HG02610 (cell line): Measurements from ENCODE around the gene NR2C1.

Source experiments
- ATAC-seq: cut with Tn5 transposase; IDR thresholded peaks from one replicate; pipeline ENCODE4 v1.9.1; 2021; ENCODE audit warnings: mild to moderate bottlenecking, moderate library complexity; ENCODE audit not compliant: unreplicated experiment

The NR2C1 gene

DNA sequence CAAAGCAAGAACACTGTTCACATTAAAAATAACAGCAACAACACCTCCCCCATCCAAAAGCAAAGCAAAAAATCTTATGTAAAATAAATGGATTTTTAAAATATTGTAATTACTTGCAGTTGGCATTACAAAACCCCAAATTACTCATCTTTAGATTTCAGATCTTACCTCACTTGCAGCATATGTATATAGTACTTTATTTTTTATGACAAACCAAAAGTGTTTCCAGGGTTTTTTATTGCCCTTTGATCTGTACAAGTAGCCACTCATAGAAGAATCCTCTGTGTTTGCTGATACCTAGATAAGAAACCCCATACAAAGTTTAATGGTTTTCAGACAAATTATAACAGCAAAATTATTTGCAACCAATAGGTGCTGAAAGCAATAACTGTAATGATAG is 12.2 kb upstream of the NR2C1 start:
- ATAC-seq = peak; percentile 47

DNA sequence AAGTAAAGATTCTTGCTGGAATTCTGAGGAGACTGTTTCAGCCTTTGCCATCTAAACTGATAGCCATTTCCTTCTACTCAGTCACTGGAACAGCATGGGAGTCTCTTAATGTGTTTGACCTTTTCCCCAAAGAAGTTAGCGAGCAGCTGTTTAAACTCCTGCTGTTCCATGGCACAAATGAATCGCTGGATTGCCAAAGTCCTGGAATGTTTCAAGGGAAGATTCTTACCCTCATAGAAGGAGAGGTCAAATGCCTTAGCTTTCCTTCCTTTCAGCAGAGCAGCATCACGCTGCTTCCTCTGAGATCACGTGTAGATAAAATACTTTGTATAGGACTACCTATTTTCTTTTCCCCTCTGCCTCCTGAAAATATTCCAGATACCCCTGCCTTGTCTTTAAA is 10.5 kb upstream of the NR2C1 start:
- ATAC-seq = no peak

DNA sequence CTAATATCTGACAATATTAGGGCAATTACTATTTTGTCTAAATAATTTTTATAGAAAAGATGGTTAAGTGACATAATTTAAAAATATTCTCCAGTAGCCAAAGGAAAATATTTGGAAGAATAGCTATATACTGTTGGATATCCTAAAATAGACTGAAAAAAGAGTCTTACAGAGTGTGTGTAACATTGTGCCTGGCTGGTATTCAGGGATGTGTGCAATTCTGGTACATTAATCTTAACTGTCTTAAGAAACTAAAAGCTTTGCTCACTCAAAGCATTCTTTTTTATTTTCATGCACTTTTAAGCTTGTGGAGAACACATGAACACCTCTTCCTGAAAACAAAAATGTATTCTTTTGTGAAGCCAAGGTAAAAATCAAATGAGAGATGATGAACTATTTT is 10.1 kb upstream of the NR2C1 start:
- ATAC-seq = no peak

DNA sequence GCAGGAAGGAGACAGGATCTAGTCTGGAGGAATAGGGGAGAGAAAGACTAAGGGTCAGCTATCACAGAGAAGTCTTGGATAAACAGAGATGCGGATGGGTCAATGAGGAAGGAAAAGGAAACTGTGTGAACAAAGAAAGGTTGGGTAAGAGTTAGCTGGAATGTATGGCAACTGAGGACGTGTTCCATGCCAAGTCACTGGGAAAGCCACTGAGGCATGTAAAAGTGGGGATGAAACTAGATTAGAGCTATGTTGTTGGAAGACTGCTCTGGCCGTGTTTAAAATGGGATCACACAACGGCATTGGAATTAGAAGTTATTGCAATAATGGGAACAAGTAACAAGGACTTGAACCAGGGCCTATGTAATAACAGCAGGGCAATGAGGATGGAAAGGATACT is 3.9 kb upstream of the NR2C1 start:
- no peak for ATAC-seq

DNA sequence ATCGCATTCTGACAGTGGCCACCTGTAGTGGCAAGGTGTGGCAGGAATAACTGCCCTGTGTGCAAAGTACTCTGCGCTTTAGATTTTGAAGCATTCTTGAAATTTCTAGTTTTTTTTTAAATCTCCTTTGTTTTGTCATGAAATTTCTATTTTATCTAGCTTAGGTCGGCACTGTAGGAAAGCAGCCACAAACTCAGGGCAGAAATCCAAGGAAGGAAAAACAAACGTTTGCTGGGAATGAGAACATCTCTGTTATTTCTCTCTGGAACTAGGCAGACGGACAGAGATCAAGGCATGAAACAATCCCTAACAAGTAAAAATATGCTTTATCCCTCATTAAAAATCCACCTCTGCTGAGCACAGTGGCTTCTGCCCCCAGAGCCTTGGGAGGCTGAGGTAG is 1.3 kb upstream of the NR2C1 start:
- no peak for ATAC-seq

DNA sequence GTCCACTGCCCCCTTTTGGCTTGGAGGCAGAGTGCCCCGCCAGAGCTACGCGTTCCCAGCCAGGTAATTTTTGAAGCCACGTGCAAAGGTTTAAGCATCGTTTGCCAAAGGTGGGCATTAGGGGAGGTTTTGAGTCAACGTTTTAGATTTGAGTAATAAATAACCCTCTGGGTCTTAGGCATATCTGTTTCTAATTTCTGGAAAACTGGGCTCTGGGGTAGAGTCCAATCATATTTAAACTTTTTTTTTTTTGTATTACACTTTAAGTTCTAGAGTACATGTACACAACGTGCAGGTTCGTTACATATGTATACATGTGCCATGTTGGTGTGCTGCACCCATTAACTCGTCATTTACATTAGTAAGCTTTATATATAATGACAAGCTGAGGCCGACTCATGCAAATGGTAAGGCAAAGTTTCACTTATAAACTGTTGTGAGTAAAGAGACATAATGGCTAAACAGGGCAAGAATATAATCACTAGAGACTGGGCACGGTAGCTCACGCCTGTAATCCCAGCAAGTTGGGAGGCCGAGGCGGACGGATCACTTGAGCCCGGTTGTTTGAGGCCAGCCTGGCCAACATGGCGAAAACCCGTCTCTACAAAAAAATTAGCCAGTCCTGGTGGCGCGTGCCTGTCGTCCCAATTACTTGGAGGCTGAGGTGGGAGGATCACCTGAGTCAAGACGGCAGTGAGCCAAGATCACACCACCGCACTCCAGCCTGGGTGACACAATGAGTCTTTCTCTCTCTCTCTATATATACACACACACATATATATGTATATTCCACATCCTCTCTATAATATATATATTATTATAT is 491 bp upstream of the NR2C1 start:
- no peak for ATAC-seq

DNA sequence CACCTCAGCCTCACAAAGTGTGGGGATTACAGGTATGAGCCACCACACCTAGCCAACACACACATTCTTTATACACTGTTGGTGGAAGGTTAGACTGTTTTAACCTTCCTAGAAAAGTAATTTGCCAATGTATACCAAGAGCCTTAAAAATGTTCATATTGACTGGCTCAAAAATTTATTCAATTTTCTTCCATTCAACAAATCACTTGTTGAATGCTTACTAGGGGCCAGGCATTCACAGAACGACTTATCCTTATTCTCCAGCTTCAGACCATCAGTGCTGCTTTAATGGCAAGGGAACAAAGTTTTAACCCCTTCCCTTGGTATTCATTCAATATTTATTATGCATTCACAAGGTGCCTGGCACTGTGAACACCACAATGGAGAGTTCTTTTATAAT is 3.0 kb downstream of the NR2C1 start:
- ATAC-seq = no peak

DNA sequence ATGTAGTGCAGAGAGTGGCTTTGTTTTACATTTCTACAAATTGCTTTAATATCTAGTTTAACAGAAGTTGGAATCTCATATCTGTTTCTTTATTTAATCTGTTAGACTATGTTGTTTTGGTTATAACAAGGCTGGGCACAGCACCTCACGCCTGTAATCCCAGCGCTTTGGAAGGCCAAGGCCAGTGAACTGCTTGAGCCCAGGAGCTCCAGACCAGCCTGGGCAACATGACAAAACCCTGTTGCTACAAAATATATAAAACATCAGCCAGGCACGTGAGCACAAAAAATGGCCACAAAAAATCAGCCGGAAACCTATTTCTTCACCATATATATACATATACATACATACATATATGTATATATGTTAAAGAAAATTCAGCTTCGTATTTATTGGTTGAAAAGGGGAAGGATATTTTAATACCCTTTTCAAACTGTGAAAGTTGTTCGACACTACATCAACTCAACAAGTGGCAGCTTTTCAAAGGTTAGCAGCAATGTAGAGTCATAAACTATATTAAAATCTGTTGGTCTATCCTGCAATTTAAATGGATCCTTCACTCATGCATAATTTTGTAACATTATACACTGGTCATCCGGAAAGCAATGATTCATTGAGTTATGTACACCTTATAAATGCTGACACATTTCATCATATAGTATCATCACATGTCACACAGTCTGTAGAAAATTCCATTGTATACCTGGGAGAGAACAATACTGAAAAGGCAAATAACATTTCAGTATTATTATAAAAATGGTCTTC is 7.1 kb downstream of the NR2C1 start:
- no peak for ATAC-seq

DNA sequence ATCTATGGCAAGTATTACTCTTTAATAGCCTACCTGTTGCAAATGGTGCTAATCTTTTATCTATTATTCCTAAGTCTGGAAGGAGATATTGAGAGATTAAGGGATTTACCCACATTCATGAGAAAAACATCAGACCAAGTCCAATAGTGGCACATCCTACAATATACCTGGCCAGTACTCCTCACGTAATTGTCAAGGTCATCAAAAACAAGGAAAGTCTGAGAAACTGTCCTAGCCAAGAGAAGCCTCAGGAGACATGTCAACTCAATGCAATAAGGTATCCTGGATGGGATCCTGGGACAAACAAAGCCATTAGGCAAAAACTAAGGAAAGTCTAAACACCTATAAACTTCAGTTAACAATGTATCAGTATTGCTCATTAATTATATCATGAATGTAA is 12.5 kb downstream of the NR2C1 start:
- no peak for ATAC-seq

DNA sequence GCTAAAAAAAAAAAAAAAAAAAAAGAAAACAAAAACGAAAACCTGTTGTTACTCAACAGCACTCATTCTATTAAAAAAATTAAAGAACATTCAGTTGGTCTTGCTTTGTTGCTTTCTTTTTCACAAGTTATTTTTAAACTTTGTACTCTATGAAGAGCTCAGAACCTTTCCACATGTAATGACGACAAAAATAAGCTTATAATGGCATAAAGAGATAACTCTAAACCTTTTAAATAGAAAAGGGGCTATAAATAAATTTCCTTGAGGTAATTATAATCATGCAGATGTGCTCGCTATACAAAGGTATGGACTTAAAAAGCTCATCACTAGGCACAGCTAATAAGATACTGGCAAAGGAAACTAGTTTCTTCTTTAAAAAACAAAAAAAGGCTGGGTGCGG is 13.4 kb downstream of the NR2C1 start:
- no peak for ATAC-seq

DNA sequence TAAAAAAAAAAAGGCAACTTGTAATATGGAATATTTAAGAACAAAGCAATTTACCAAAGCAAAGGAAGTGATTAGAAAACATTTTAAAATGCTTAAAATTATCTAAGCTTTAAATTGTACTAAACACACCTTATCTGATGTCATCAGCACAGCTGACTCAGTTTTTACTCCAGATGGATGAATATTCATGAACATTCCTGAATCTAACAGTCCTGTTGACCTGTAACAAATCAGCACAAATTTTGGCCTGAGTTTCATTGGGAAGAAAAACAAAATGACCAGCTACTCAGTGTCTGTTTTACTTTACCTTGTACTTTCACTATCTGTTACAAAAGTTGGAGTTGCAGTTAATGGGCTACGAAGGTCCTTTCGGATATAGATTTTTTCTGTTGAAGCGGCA is 16.0 kb downstream of the NR2C1 start:
- no peak for ATAC-seq

DNA sequence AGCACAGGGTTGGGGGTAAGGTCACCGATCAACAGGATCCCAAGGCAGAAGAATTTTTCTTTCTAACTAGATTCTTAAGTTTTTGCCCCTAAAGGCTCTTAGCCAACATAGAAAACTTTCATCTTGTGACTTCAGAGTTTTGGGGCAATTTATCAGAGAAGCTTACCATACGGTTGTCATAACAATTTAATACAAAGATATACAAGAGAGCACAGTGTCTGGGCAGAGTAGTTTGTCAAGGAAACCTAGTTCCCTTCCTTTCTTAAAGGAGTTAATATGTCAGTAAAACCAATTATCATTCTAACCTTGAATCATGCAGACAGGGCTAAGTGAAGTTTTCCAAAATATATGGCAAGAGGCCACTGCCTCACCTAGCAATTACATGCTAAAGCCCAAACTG is 18.4 kb downstream of the NR2C1 start:
- no peak for ATAC-seq

DNA sequence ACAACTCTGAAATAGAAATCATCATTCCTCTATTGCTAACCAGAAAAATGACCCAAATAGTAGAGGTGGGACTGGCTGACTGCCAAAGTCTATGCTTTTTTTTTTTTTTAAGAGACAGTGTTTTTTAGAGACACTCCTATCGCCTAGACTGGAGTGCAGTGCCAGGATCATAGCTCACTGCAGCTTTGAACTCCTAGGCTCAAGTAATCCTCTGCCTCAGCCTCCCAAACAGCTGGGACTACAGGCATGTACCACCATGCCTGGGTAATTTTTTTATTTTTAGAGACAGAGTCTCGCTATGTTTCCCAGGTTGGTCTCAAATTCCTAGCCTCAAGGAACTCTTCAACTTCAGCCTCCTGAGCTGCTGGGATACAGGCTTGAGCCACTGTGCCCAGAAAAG is 19.2 kb downstream of the NR2C1 start:
- no peak for ATAC-seq

DNA sequence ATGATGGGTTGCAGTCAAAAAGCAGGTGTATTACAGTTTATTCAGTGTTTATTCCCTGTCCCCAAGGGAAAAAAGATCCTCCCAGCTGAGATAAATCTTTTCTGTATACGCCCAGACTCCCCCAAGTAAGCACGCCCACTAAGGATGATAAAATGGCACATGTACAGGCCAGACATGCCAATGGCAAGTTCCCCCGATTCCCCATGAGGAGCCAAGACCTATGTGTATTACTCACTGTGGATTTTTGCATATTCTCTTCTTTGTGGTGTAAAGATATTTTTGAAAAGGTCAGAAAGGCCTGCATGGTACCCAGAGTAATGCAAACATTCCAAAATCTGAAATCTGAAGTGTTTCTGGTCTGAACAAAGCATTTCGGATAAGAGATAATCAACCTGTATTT is 22.2 kb downstream of the NR2C1 start:
- no peak for ATAC-seq

DNA sequence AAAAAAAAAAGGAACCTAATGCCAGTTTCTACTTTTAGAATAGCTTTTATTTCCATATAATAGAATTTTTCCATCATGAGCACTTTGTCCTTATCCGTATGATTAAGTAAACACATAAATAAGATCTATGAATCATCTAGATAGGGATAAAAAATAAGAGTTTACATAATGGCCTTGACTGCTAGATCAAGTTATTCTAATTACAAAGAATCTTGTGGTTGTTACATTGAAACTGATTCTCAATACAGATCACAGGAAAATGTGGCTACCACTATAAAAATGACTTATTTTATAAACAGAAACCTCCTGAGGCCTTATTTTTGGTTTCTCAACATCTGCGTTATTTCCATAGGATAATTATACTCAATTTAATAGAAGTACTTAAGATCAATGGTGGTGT is 35.5 kb downstream of the NR2C1 start:
- no peak for ATAC-seq

DNA sequence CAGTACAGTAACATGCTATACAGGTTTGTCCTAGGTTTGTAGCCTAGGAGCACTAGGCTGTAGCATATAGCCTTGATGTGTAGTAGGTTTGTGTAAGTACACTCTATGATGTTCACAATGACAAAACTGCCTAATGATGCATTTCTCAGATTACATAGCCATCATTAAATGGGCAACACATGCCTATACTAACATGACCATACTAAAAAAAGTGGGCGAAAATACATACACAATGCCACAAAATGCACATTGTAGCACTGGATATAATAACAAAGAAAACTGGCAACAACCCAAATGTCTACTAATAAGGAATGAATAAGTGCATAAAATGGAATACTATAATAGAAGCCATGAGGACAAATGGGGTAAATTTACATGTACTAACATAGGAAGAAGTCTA is 38.7 kb downstream of the NR2C1 start:
- ATAC-seq = no peak

DNA sequence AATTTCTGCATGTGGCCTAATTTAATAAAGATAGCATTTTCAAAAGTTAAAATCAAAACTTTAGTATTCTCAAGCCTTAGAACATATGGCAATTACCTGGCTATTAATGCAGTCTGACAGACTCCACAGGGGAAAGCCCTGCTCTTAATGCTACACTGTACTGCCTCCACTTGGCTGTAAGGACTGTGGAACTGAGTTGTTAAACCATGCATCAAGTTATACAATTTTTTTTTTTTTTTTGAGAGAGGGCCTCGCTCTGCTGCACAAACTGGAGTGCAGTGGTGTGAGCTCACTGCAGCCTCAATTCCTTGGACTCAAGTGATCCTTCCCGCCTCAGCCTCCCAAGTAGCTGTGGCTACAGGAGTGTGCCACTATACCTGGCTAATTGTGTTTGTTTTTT is 50.9 kb downstream of the NR2C1 start:
- no peak for ATAC-seq

DNA sequence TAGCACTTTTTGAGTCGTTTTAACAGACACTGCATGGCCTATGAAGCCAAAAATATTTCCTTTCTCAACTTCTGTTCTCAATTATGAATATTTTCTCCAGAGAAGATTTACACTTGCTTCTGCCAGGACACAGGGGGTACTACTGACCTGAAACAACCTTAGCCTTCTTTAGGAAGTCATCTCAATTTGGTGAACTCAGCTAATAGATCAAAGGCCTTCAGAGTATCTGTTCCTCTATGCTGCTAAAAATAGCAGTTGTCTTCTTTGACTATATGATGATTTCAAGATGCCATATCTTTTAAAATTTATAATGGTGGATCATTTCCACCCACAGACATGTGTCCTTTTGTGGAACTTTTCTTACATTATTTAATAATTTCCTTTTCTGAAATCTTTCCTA is 55.9 kb downstream of the NR2C1 start:
- no peak for ATAC-seq

DNA sequence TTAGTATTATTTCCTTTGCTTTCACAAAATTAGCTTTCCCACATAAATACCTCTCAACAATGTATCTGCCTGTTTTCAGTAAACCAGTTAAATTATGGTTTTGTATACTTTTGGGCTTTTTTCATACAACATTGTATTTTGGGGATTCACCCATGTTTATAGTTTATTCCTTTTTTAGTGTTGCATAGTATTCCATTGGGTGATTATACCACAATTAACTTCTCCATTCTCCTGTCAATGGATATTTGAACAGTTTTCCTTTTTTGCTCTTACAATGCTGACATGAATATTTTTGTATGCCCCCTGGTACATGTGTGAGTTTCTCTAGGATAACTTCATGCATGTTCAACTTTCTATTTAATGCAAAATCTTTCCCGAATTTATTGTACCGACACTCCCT is 57.3 kb downstream of the NR2C1 start:
- ATAC-seq = no peak

DNA sequence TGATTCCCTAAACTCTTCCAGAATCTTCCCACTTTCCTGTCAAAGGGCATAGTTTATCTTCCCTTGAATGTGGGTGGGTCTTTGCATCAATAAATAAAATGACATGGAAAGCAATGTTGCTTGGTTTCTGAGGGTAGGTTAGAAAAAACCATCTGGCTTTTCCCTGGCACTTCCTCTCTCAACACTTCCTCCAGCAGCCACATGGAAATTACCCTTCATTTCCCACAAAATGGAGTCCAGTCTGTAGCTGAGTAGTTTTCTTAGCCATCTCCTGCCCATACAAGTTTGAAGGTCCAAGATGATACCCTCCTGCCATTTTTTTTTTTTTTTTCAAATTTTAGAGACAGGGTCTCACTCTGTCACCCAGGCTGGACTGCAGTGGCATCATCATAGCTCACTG is 58.9 kb downstream of the NR2C1 start:
- ATAC-seq = no peak

DNA sequence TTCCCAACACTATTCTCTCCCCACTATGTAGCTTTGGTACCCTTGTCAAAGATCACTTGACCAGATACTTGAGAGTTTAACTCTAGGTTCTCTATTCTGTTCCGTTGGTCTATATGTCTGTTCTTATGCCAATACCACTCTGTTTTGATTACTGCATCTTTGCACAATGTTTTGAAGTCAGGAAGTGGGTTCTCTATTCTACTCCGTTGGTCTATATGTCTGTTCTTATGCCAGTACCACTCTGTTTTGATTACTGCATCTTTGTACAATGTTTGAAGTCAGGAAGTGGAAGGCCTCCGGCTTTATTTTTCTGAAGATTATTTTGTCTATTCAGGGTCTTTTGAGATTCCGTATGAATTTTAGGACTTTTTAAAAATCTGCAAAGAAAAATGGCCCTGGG is 67.2 kb downstream of the NR2C1 start:
- ATAC-seq = no peak

DNA sequence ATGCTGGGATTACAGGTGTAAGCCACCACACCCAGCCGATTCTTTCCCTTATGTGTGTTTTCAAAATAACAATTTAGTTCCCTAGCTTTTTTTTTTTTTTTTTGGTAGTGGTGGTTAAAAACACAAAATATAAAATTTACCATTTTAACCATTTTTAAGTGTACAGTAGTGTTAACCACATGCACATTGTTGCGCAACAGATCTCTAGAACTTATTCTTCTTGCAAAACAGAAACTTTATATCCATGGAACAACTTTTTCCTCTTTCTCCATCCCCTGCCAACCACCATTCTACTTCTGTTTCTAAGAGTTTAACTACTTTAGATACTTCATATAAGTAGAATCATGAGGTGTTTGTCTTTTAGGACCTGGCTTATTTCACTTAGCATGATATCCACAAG is 68.8 kb downstream of the NR2C1 start:
- no peak for ATAC-seq

DNA sequence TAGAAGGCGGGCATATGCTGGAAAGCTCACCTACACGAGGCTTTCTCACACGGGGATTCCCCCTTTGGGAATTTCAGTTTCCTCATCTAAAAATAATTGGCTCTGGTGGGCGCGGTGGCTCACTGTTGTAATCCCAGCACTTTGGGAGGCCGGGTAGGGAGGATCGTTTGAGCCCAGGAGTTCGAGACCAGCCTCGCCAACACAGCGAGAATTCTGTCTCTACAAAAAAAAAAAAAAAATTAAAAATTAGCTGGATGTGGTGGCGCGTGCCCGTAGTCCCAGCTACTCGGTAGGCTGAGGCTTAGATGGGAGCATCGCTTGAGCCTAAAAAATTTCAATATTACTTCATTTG is 69.5 kb downstream of the NR2C1 start:
- ATAC-seq = peak; percentile 1
